ENCODE results near the gene UGGT2.
A peak's percentile ranks its signal among the peaks of the same experiment; 100 is the strongest.
"Not testable (repeated sequence)": the region's sequence is repeated elsewhere in the genome, so short reads cannot be mapped to it uniquely, and the experiment has no call there.

Gene UGGT2, protein sequence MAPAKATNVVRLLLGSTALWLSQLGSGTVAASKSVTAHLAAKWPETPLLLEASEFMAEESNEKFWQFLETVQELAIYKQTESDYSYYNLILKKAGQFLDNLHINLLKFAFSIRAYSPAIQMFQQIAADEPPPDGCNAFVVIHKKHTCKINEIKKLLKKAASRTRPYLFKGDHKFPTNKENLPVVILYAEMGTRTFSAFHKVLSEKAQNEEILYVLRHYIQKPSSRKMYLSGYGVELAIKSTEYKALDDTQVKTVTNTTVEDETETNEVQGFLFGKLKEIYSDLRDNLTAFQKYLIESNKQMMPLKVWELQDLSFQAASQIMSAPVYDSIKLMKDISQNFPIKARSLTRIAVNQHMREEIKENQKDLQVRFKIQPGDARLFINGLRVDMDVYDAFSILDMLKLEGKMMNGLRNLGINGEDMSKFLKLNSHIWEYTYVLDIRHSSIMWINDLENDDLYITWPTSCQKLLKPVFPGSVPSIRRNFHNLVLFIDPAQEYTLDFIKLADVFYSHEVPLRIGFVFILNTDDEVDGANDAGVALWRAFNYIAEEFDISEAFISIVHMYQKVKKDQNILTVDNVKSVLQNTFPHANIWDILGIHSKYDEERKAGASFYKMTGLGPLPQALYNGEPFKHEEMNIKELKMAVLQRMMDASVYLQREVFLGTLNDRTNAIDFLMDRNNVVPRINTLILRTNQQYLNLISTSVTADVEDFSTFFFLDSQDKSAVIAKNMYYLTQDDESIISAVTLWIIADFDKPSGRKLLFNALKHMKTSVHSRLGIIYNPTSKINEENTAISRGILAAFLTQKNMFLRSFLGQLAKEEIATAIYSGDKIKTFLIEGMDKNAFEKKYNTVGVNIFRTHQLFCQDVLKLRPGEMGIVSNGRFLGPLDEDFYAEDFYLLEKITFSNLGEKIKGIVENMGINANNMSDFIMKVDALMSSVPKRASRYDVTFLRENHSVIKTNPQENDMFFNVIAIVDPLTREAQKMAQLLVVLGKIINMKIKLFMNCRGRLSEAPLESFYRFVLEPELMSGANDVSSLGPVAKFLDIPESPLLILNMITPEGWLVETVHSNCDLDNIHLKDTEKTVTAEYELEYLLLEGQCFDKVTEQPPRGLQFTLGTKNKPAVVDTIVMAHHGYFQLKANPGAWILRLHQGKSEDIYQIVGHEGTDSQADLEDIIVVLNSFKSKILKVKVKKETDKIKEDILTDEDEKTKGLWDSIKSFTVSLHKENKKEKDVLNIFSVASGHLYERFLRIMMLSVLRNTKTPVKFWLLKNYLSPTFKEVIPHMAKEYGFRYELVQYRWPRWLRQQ (N-terminal part only)

DNA sequence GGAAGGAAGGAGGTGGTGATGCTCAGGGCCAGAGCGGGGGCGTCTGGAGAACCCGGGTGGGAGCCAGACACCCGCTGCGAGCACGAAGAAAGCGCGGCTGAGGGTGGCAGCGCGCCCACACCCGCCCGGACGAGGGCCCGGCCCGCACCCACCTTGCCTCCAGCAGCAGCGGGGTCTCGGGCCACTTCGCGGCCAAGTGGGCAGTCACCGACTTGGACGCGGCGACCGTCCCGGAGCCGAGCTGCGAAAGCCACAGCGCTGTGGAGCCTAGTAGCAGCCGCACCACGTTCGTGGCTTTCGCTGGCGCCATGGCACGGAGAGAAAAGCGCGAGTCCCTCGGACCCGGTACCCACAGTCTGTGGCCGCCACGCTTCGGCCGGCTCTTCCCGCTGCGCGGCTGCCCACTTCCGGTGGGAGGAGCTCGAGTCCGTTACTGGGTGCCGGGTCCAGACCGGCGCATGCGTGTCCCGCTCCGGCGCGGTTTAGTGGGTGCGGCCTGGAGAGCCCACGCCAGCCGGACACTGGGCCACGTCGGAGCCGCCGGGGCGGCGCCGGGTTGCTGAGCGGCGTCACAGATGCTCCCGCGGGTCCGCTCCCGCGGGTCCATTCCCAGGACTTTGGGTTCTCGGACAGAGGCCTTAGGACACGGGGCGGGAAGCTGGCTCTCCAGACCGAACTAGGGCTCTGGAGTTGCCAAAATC, at the start of gene UGGT2:
Gene UGGT2 (minus strand): TSS at position 399 of the 701 bp plus-strand sequence. CDS start 89 bp downstream, at position 310.
- peak; percentile 19 for DNase-seq

DNA sequence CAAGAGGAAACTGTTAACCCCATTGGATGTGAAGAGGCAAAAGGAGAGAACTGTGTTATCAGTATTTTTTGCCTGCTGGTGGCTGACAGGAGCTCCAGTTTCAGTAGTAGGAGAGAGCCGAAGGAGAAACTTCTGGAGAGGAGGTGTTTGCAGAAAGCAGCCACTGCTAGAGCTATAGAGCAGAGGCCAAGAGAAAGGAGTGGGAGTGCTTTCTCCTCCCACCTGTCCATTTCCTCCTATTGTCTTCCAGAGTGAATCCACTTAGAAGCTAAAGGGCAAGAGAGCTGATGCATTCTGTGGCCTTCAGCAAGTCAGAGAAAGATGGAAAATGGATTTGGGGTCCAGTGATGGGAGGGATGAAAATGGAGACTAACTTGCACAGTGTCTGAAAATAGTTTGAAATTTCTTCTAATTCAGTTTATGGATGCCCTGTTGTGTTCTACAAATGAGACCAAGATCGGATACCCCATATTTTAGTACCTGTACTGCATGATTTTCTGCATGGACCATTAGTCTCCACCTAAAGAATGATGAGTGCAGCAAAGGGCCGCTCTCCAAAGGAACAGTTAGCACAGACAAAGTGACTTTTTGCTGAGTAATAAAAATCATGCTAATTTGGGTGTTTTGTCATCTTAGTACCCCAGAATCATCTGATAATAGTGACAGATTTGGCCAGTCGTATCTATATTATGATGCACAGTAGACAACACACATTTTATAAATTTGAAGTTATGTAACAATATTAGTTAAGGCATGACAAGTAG, 47.4 kb upstream of the UGGT2 start:
- no peak for DNase-seq

DNA sequence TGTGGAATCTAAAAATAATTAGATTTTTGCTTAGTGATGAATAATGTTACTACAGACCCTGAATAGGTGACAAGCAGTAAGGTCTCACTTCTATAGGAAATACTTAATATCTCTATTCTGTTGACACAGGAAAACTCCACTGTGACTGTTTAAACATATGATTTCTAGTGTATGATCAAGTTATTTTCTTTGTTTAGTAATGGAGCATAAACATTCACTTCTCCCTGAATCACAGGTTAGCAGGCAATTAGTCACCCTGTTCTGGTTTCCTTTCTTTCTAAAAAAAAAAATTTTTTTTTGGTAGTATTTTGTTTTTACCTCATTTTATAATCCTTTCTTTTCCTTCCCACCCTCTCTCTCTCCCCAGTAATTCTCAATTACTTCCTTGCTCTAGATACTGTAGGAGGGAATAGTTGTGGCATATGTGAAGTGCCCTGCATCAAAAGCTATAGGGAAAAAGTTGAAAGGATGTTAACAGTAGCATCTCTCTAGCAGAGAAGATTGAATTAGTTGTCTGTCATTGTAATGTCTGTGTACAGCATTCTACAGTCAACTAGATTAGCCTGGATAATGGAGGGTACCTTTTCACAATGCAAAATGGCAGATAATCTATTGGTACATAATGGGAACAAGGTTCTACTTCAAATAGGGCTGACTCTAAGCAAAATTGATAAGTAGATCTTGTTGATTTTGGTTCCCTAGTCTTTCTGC, 40.2 kb upstream of the UGGT2 start:
- no peak for DNase-seq

DNA sequence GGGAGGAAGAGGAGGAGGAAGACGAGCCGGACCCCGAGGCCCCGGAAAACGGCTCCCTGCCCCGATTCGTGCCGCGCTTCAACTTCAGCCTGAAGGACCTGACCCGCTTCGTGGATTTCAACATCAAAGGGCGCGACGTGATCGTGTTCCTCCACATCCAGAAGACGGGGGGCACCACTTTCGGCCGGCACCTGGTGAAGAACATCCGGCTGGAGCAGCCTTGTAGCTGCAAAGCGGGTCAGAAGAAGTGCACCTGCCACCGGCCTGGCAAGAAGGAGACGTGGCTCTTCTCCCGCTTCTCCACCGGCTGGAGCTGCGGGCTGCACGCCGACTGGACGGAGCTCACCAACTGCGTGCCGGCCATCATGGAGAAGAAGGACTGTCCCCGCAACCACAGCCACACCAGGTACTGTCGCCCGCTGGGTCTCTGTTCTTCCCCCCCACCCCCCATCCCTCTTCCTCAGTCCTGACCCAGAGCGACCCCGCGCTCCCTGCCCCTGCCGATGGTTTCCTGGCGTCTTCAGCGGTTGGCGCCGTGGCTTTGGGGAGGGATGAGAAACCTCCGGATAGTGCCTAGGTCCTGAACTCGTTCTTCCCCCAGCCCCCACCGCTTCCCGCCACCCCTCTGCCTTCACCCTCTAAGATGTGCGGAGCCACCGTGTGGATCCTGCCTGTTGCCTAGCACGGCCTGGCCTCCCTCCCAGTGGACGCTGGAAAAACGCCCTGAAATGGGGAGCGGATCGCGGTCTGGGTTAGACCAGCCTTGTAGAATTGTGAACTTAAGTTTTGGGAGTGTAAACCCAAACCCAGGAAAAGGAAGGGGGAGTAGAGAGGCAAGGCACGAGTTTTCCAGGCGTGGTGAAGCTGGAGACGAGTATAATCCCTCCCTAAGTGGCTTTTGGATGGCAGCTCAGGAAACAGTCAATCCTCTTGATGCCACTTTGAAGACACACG, 38.2 kb upstream of the UGGT2 start:
- peak; percentile 49 for DNase-seq

DNA sequence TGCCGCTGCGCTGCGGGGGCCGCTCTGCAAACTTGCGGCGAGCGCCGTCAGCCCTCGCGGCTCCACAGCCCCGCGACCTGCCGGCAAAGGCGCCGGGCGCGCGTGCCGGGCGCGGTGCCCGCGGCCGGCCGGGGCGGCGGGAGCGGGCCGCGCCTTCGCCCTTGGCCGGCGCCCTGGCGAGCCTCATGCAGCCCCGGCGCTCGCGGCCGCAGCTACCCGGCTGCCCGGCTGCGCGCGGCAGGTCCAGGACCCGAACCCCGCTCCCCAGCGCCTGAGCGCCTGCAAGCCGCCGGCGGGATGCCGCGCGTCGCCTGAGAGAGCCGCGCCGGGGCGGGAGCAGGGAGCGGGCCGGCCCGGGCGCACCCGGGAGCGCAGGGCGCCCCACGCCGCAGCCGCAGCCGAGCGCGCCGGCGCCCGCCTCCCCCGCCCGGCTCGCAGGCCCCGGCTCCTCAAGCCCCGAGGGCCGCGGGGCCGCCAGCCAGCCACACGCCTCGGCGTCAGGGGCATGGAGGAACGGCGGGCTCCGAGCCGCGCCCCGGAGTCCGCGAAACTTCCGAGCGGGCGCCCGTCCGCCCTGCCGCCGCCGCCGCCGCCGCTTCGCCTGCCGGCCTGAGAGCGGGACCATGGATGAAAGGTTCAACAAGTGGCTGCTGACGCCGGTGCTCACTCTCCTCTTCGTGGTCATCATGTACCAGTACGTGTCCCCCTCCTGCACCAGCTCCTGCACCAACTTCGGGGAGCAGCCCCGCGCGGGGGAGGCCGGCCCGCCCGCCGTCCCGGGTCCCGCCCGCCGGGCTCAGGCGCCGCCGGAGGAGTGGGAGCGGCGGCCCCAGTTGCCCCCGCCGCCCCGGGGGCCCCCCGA, 37.3 kb upstream of the UGGT2 start:
- DNase-seq: no peak

DNA sequence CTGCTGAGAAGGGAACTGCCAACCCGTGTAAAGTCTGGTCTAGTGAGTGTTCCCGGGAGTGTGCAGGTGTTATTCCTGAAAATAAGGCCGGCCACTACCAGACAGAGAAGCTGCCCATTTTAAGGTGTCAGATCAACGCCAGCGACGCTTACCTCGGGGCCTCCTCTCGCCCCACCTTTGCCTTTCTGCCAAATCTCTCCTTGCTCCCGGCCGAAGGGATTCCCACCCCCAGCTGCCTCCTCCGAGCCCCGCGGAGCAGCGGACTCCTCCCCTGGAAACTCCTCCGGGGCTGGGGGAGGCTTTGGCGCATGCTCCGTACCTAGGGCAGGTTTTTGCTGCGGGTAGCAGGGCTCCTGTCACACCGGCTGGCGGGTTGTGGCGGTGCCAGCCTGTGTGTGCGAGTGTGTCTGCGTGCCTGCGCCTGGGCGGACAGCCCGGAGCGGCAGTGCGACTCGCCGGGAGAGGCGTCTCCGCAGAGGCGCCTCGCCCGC, 36.6 kb upstream of the UGGT2 start, which contains the start of gene HS6ST3:
Gene HS6ST3 (plus strand): TSS at position 359 of the 491 bp plus-strand sequence.
- no peak for DNase-seq

DNA sequence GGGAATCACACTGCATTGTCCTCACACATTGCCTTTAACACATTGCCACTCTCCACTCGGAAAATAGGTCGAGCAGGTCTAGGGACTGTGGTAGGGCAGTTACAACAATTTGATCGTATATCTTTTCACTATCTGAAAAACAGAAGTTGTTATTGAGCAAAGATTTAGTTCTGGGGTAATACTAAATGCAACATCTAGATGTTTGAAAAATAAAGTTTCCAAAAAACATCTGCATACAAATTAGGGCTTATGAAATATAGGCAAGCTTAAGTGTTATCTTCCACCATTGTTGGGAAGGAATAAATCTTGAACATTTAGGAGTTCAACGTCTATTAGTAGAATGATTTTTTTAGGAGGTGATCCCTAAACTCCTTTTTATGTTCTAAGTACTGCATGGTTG, 35.9 kb upstream of the UGGT2 start:
- no peak for DNase-seq

DNA sequence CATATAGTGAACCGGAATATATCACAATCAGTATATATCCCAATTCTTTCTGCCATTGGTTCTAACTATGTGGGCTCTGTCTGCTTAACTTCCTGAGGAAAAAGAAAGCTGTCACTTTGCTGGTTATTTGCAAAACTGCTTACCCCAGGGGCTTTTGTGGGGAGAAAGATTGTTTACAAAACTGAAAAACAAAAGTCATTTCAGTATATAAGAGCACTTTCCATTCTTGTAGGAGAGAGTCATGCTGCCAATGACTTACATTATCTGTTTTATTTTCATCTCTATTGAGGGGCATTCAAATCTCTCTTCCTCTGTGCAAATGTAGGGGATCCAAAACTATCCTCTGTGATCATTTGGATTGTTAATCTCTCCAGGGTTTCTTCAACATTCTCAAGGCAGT, 33.5 kb upstream of the UGGT2 start:
- no peak for DNase-seq

DNA sequence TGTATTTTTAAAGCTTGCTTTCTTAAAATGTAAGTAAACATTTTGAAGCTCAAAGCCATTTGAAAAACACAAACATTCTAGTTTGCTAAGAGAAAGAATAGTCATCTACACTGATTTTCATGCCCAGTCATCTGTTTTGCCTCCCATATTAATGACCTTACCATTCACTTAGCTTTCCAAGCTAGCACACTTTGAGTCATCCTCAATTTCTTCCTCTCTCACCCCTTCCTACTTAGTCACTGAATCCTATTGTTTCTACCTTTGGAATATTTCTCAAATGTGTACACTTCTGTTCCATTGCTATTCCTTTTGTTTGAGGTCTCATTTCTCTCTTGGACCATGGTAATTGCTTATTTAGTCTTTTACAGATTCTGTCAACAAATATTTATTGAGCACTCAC, 29.4 kb upstream of the UGGT2 start:
- DNase-seq: no peak

DNA sequence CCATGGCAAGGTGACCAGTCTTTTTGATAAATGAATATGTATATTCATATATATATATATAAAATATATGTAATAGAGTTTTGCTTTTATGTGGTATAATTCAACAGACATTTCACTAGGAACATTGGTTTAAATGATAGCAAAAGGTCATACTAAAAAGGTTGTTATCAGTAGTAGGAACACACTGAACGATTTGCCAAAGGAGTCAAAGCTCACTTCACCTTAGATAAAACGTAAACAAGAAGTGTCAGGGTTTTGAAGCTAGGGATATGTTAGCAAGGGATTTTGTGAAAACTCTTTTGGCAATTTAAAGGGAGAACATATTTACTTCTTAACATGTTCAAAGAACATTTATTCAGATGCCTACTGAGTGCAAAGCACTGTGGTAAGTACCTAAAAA, 28.7 kb upstream of the UGGT2 start:
- no peak for DNase-seq

DNA sequence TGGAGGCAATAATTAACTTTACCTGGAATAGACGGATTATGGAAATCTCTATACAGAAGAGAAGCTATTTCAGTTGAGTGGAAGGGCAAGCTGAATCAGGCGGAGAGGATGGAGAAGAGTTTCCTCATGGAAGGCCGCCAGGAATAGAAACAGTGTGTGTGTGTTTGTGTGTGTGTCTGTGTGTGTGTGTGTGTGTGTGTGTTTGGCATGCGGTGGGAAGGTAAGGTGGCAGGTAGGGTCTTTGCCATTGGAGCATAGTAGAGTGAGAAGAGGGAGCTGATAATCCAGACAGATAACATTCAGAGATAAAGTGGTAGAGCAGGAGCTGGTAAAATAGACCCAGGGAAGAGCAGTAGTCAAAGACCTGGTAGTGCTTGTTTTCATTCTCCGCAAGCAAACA, 27.5 kb upstream of the UGGT2 start:
- DNase-seq: no peak

DNA sequence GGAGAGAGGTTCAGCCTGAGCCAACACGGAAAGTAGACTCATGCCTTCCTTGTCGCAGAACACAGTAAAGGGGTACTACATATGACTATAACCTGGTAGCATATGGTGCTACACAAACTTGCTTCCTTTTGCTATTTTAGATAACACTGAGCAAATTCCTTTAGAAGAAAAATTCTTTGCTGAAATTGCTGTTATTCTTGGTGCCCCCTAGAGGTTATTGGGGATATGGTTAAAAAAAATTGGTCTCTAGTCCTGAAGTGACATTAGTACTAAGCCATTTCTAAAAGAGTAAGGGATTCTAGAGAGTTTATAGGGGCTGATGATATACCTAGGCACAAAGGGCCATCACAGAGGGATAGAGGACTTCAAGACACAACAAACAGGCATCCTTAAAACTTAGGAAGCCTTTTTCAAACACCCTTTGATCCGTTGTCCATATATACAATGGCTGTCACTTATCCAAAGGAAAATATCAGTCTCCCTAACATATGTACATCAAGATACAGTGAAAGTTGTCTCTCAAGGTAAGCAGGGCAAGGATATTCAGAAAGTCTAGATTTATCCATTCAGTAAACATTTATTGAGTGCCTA, 22.8 kb upstream of the UGGT2 start:
- DNase-seq: no peak

DNA sequence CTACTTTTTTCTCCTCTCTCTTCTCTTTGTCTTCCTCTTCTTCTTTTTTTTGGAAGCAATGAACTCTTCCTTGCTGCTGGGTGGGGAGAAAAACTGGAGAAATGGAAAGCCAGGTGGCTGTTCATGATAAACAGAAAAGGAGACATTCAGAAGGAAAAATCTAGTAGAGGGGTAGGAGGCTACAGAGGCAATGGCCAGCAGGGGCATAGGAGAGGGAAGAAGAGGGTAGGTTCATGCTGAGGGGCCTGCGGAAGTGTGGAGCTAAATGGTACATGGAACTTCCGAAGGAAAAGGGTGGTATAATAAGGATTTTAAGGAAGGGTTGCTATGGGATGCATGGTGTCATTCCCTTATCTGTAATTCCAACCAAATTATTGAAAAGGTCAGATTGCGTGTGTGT, 19.2 kb upstream of the UGGT2 start:
- no peak for DNase-seq

DNA sequence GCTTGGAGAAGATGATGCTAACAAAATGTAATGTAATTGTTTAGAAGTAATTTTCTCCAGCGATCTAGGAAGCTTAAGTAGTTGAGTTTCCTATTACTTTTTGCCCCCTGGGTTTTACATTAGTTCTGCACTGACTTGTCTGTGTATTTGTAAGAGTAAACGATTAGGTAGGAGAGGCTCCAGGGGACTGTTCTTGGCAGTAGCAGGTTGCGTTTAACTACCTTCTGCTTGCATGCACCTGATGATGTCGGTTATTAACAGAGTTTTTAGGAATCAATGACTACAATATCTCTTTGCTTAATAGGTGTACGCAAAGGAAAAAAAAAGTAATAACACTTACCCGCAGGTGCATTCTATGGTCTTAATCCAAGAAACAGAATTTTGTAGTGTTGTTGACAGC, 18.3 kb upstream of the UGGT2 start:
- no peak for DNase-seq

DNA sequence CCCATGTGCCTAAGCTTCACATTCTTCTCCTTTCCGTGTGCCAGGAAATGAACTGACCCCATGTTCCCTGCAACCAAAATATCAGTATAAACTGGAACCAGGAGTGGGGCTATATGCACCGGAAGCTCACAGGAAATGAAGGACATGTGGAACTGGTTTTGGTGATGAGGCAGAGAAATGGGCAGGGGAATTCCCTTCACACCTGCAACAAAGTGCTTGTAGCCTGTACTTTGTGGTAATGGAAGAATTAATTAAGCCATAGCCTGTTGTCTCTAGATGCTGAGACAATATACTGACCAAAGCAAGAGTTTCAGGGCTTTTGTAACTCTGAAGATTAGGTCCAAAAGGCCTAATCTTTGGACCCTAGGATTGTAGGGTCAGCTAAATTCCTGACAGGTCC, 15.5 kb upstream of the UGGT2 start:
- DNase-seq: no peak

DNA sequence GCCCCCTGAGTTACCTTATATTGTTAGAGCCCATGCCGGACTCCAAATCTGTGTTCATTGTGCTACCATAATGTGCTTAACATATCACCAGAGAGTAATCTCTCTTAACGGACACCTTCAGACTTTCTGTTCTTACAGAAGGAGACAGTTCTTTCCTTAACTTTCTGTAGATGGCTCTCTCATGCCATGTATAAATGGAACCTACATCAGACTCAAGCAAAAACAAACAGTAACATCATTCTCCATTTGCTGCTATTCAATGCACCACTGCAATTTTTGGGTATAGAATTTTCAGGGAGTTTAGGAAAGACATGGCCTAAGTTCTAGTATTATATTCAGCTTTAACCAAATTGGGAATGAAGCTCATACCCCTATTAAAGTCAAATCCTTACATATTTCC, 12.6 kb upstream of the UGGT2 start:
- DNase-seq: no peak

DNA sequence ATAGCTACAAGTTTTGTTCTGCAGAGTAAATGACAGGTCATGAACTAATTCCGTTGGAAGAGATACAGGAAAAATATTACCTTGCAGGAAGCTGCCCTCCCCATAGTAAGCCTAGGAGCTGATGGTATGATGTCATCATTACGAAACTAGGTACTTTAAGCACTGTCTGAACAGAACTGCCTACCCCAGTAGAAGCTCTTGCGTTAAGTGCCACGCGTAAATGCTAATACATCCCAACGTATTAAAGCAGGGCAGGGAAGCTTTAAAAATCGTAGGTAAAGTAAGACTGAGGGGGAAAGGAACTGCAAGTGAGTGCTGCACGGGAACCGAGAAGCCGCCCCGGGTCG, 572 bp downstream of the UGGT2 start:
- peak; percentile 2 for DNase-seq

DNA sequence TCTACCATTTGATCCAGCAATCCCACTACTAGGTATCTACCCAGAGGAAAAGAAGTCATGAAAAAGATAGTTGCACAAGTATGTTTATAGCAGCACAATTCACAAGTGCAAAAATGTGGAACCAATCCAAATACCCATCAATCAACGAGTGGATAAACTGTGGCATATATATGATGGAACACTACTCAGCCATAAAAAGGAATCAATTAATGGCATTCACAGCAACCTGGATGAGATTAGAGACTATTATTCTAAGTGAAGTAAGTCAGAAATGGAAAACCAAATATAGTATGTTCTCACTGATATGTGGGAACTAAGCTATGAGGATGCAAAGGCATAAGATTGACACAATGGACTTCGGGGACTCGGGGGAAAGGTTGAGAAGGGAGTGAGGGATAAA, 1.3 kb downstream of the UGGT2 start:
- not testable (repeated sequence) for DNase-seq

Measured in NCI-H524 treated with DMSO at 0.1 percent for 48 hours (cell line).